ENCODE measurements around the gene PTPRT. TPM values are rescaled to one million over a fixed set of nuclear protein-coding genes. Genes with fewer than 3 reads are reported as not detected.

The PTPRT gene
- polyA plus RNA-seq (ENCODE audit: insufficient read length in 4 of 4): 1 to 10 TPM in 1 of 4 donors, under 1 TPM in 3; 0.30 to 1.0 (median 0.68) TPM

DNA sequence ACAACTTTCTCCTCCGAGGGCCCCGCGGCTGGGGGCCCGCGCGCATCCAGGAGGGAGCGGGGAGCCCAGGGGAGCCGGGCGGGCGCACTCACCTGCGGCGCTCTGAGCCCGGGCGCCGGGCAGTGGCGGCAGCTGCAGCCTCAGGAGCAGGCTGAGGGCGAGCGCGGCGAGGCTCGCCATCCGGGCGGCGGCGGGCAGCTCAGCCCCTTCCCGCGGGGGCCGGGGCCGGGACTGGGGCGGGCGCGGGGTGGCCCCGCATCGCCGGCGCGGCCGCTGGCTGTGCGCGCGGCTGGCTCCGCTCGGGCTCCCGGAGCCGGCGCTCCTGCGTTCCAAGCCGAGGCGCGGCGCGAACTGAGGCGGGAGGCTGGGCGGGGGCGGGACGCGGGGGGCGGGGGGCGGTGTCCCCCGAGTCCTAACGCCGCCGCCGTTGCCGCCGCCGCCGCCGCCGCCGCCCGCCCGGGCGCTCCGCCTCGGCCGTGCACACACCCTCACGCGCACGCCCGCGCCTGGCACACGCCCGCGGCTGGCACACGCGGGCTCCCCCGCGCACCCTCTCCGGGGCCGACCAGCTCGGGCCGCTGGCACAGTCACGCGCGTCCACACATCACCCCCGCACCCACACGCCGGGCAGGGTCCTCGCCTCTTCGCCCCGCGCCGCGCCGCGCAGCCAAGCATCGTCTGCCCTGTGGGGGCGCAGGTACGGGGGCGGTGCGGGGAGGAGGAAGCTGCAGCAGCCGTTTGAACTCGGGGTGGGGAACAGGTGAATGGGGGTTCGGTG is at the start of gene PTPRT:
Gene PTPRT (minus strand): TSS at position 353 of the 778 bp plus-strand sequence. CDS start 173 bp downstream, at position 180.
- DNase-seq (ENCODE audit: low read depth in 4 of 4, low spot score in 3 of 4): no peak

- no peak for DNase-seq (ENCODE audit: low read depth in 4 of 4, low spot score in 3 of 4)
Observed at GRCh38 chr20:43238833-43239232, 49.1 kb upstream of the PTPRT start.

DNA sequence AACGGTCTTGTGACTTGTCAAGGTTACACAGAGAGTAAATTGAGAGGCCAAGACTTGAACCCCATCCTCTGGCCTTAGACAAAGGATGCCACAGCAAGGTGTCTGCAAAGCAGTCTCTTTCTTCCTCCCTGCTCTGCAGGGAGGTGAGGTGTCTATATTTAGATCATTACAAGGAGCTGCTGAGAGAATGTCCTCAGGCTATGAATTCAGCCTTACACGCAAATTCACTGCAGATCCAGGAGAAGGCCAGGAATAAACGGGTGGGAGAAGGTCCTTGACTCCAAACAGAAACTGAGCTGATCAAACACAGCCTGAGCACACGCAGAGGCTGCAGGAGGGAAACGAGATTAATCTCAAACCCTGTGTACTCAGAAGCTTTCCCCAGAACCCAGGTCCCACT is 48.6 kb upstream of the PTPRT start:
- no peak for DNase-seq (ENCODE audit: low read depth in 4 of 4, low spot score in 3 of 4)

DNA sequence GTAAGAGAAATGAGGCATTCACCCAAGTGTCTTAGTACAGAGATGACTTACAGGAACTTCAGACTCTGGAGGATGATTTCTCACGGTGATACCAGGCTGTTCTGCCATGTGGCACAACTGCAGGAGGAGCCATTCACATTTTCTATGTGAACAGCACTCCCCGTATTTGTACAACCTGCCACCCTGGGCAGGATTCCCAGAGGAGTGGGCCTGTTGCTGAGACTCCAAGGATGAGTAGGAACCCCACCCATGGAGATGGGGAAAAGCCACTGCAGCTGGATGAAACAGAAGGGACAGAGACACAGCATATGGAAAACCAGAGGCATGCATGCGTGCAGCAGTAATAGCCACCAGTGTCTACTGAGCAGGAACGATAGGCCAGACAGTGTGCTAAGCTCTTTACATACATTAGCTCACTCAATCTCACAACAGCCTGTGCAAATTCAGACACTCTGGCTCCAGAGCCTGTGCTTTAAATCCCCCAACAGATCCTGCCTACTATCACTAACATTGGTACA is 48.0 kb upstream of the PTPRT start:
- DNase-seq (ENCODE audit: low read depth in 4 of 4, low spot score in 3 of 4): no peak

DNA sequence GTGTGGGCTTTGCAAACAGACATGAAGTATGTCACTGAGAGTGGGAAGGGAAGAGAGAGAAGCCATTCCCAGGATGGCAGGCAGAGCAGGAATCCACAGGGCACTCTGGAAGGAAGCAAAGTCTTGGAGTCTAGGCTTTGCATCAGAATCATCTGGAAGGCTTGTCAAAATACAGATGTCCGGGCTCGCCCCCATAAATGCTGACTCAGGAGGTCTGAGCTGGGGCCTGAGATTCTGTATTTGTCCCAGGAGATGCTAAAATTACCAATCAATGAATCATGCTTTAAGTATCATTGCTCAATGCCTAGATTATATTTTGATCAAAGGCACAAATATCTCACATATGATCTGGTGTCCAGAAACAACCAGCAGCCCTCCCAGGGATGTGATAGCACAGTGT is 46.3 kb upstream of the PTPRT start:
- no peak for DNase-seq (ENCODE audit: low read depth in 4 of 4, low spot score in 3 of 4)

DNA sequence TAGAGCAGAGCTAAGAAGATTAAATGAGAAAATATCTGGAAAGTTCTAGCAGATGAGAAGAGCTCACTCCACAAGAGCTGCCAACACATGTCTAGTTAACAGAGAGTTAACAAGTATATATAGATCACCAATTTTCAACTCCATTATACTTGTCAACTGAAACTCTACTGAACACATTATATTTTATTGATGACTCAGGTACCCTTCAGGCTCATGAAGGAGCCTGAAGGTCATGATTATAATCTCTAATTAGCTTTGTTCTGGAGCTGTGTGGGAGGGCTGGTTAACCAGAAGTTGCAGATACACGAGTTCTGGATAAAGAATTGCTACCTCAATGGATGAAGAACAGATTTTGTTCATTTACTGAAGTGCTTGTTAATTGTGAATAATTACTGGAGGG is 42.1 kb upstream of the PTPRT start:
- no peak for DNase-seq (ENCODE audit: low read depth in 4 of 4, low spot score in 3 of 4)

DNA sequence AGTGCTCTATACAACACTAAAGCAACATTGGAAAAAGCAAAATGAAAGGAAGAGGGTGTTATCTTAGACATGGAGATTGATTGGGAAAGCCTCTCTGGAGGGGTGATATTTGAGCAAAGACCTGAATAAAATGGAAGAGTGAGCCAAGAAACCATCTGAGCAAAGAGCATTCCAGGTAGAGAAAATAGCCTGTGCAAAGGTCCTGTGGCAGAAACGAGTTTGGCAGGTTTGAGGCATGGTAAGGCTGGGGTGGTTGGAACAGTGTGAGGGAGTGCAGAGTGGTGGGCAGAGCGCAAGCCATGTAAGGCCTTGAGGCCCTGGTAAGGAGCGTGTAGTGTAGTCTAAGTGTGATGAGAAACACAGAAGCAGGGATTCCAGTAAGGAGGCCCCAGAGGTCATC is 40.0 kb upstream of the PTPRT start:
- no peak for DNase-seq (ENCODE audit: low read depth in 4 of 4, low spot score in 3 of 4)

GRCh38 chr20:43220612-43221011 is 30.9 kb upstream of the PTPRT start:
- DNase-seq (ENCODE audit: low read depth in 4 of 4, low spot score in 3 of 4): no peak

- DNase-seq (ENCODE audit: low read depth in 4 of 4, low spot score in 3 of 4): no peak
Observed at GRCh38 chr20:43210901-43211300, 21.2 kb upstream of the PTPRT start.

GRCh38 chr20:43209831-43210230 is 20.1 kb upstream of the PTPRT start:
- DNase-seq (ENCODE audit: low read depth in 4 of 4, low spot score in 3 of 4): no peak

- no peak for DNase-seq (ENCODE audit: low read depth in 4 of 4, low spot score in 3 of 4)
Observed at GRCh38 chr20:43205699-43206098, 16.0 kb upstream of the PTPRT start.

DNA sequence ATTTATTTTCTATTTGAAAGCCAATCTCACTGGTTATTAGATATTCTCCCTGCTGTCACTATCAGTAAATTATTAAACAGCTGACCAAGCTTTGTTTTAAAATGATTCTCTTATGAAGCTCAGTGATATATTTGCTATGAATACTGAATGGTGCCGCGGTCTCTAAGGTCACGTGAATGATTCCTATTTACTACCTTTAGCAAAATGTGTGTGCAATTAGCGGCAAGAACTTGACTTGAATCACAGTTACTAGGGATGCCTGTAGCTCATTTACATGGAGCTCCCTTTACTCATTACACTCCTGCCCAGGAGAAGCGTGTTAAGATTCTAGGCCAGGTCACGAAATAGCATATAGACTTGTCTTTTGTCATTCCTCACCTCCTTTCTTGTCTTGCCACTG is 12.4 kb upstream of the PTPRT start:
- DNase-seq (ENCODE audit: low read depth in 4 of 4, low spot score in 3 of 4): no peak

DNA sequence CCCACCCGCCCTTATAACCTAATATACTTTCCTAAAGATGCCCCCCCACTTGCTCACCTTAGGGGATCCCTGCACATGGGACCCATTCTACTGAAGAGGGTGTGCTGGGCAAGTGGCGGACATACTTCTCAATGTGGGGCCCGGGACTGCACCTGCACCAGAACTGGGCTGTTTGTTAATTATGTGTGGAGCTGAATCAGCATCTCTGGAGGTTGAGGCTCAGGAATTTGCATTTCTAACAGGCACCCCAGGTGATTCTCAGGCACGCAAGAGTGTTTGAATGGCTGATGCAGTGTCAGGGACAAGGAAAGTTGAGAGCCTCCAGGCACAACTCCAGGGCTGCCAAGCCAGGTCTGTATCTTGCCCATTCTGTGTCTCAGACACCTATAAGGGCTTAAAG is 8.9 kb upstream of the PTPRT start:
- DNase-seq (ENCODE audit: low read depth in 4 of 4, low spot score in 3 of 4): no peak

DNA sequence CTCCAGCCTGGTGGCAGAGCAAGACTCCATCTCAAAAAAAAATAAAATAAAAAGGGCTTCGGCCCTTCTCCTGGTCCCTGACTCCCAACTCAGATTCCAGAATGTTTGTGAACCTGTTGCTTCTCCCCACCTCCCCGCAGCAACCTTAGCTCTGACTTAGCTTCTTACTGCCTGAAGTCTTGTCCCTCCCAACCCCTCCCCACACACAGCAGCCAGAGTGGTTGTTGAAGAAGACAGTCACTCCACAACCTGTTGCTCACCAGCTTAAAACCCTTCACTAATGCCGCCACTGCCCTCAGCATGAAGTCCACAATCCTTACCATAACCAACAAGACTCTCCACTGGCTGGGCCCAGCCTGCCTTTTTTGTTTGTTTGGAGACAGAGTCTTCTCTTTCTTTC is 6.5 kb upstream of the PTPRT start:
- DNase-seq (ENCODE audit: low read depth in 4 of 4, low spot score in 3 of 4): no peak

DNA sequence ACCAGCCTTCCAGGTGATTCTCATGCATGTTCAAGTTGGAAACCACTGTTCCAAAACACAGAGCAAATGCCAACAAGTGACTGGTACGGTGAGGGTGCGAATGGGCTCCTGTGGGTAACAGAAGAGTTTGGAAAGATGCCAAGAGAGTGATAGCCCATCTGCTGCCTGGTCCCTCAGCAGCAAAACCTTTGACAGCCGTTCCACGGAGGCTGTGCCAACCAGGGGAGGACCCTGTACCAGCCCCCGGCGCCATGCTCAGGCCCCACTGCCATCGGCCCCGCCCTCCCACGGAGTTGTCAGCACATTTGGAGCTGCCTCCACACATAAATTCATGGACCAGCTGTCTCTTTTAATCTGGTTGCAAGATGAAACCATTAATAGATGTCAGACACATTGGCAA is 4.4 kb upstream of the PTPRT start:
- no peak for DNase-seq (ENCODE audit: low read depth in 4 of 4, low spot score in 3 of 4)

DNA sequence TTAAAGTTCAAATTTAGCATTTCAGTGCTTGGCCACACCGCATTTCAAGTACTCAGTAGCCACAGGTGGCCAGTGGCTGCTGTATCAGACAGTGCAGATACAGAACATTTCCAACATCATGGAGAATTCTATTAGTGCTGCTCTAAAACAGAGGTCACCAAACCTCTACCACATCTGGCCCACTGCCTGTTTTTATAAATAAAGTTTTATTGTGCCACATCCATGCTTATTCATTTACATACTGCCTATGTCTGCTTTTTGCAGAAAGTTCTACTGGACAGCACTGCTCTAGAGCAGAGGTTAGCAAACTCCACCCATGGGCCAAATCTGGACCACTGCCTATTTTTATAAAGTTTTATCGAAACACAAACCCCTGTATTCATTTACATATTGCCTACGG is 3.7 kb upstream of the PTPRT start:
- DNase-seq (ENCODE audit: low read depth in 4 of 4, low spot score in 3 of 4): no peak

GRCh38 chr20:43191946-43192863 is 2.5 kb upstream of the PTPRT start:
- no peak for DNase-seq (ENCODE audit: low read depth in 4 of 4, low spot score in 3 of 4)

GRCh38 chr20:43191143-43191542 is 1.4 kb upstream of the PTPRT start:
- DNase-seq (ENCODE audit: low read depth in 4 of 4, low spot score in 3 of 4): no peak

- DNase-seq (ENCODE audit: low read depth in 4 of 4, low spot score in 3 of 4): no peak
Observed at GRCh38 chr20:43190332-43190953, 737 bp upstream of the PTPRT start.

DNA sequence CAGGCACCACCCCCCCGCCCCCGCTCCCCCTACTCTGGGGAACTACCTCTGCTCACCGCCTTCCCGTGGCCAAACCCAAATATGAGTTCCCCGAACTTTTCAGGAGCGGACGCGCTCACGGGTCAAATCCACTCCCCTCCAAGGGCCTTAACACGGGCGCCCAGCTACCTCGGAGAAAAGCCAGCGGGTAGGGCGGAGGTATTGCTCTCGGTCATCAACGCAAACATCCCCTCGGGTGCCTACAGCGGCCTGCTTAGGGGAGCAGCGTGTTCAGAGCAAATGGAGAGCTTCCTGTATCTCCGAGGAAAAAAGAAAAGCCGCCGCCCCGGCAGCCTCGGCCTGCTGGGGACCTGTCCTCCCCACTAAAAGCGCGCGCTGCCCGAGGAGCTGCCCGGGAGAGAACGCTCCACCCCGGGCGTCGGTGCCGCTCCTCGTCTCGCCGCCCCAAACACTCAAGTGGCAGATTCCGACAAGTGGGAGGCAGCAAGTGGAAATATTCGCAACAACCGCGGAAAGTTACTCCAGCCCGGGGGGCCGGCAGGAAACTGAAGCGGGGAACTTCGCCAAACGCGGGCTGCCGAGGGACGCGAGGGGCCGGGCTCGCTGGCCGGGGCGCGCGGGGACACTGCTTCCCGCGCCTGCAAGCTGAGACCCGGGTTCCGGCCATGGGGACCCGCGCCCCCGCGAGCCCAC is 699 bp downstream of the PTPRT start:
- no peak for DNase-seq (ENCODE audit: low read depth in 4 of 4, low spot score in 3 of 4)

All from right renal pelvis (tissue), 4 donors.